Choroid plexus epithelial cell (primary cell): ENCODE data around the gene BEGAIN.
A peak's percentile ranks its signal among the peaks of the same experiment; 100 is the strongest.

Source experiments
- DNase-seq: peaks from one replicate; pipeline ENCODE4 v3.0.0-alpha.2; 2010; ENCODE audit warnings: low read depth
- H3K4me3 ChIP-seq: 2 replicates; pipeline ENCODE4 v1.5.1; 2011; ENCODE audit warnings: low read depth, mild to moderate bottlenecking, control low read depth, low read length, moderate library complexity
- CTCF ChIP-seq: conservative IDR thresholded peaks from 2 replicates; pipeline ENCODE4 v1.5.1; 2011; ENCODE audit warnings: low read depth, mild to moderate bottlenecking, control low read depth, inconsistent platforms, low read length, moderate library complexity

The BEGAIN gene

DNA sequence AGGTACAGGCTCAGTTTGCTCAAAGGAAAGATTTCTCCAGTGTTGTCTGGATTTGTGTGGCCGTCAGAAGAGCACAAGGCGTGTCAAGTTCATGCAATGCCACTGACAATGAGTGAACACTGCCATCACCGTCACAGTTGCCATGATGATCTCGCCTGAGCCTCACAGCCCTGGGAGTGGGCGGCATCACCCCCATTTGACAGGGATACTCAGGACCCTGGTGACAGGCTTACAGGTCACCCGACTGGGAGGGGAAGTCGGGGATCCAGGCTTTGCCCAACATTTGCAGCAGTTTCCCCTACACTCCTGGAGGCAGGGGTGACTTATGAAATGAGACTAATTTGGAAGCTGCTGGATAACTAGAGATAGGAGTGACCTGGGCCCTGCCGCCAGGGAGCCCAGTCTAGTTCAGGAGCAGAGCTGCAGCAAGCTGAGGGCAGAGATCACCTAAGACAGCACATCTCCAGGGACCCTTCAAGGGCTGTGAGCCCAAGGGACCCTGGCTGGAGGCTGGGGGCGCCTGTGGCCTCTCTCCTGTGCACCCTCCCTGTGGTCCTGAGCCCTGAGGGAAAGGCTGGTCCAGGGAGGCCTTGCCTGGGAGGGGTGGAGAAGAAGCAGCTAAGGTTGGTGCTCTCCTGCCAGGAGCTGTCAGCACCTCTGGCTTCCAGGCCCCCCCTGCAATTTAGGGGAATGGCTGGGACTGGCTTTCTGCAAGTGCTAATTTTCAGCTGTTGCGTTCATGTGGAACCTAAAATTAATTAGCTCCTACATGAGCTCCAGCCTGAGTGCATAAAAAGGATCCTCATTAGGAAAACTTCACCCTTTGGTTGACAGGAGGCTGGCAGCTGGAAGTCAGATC is 32.4 kb upstream of the BEGAIN start:
- DNase-seq, result no peak
- TF ChIP-seq CTCF, result no peak
- H3K4me3 ChIP-seq, result no peak overlapping the region

GRCh38 chr14:100618763-100619320 is 31.6 kb upstream of the BEGAIN start:
- no peak overlapping the region for H3K4me3 ChIP-seq
- DNase-seq, result no peak
- no peak for TF ChIP-seq CTCF

- no peak for DNase-seq
- no peak overlapping the region for H3K4me3 ChIP-seq
- TF ChIP-seq CTCF, result no peak
Measured at GRCh38 chr14:100618318-100618693, 31.1 kb upstream of the BEGAIN start.

GRCh38 chr14:100617410-100618317 is 30.4 kb upstream of the BEGAIN start:
- peak; percentile 50 for DNase-seq
- H3K4me3 ChIP-seq, result no peak overlapping the region
- no peak for TF ChIP-seq CTCF

- no peak overlapping the region for H3K4me3 ChIP-seq
- no peak for TF ChIP-seq CTCF
- DNase-seq, result no peak
Measured at GRCh38 chr14:100616854-100617409, 29.7 kb upstream of the BEGAIN start.

DNA sequence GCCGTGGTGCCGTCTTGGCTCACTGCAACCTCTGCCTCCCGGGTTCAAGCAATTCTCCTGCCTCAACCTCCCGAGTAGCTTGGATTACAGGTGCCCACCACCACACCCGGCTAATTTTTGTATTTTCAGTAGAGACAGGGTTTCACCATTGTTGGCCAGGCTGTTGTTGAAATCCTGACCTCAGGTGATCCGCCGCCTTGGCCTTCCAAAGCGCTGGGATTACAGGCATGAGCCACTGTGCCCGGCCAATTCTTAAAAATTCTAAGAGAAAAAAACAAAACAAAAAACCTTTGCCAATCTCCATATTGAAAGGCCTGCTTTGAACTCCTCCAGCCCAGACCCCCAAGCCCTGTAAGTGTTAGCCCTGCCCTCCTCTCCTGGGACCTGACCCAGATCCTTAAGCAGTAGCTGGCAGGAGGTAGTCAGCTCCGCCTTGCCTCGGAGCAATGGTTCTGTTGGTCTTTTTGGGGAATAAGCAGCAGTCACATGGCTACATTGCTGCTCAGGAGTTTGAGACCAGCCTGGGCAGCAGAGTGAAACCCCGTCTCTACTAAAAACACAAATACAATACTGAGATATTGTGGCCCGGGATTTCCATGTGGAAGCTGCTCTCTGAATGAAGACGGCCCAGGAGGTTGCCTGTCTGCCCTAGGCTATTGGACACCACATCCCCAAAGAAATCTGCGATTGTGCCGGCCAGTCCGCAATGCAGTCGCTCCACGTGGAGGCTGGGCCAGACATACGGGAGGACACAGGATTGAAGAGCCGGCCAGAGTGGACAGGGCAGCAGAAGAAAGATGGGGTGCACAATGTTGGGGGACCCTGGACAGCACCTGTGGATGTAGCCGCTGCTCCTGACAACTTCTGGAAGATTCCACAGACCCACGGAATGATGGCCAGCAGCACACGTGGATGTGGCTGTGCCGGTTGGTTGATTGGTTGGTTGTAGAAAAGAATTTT is 28.8 kb upstream of the BEGAIN start:
- no peak overlapping the region for H3K4me3 ChIP-seq
- DNase-seq, result no peak
- no peak for TF ChIP-seq CTCF
